Adrenal gland (tissue), 12 donors: Measurements from ENCODE around the gene TRMT61A. TPM values are rescaled to one million over a fixed set of nuclear protein-coding genes. Genes with fewer than 3 reads are reported as not detected.

ENCODE experiments used
- DNase-seq, 7 donors: peaks; one replicate each; pipeline ENCODE4 v3.0.0-alpha.2; 2019 to 2020
- H3K27ac ChIP-seq, 5 donors: fragments of 200-600 bp; sonication (generic) in 4 of 5; 1 replicate in 3 of 5; 2 replicates in 2 of 5; pipeline versions ENCODE4 v1.5.1 to v1.8.0; 2016 to 2020; ENCODE audit warnings: mild to moderate bottlenecking in 1 of 5
- H3K27me3 ChIP-seq: fragments of 200-600 bp; 2 replicates; pipeline ENCODE4 v1.8.0; 2021
- H3K36me3 ChIP-seq, 2 donors: fragments of 200-600 bp; replicated peaks in 1 of 2; 1 replicate in 1 of 2; 2 replicates in 1 of 2; pipeline versions ENCODE4 v1.5.1 to v1.8.0; 2018 to 2022
- H3K4me1 ChIP-seq, 2 donors: fragments of 200-600 bp; replicated peaks in 1 of 2; 1 replicate in 1 of 2; 2 replicates in 1 of 2; pipeline versions ENCODE4 v1.5.1 to v1.8.0; 2018 to 2021
- H3K4me3 ChIP-seq, 4 donors: fragments of 200-600 bp; sonication (generic) in 3 of 4; one replicate each; pipeline ENCODE4 v1.5.1; 2016 to 2018
- H3K9me3 ChIP-seq, 3 donors: fragments of 200-600 bp; sonication (generic) in 1 of 3; replicated peaks in 1 of 3; 1 replicate in 2 of 3; 2 replicates in 1 of 3; pipeline versions ENCODE4 v1.5.1 to v1.8.0; 2016 to 2021
- CTCF ChIP-seq, 6 experiments: fragments of 450-650 bp in 4 of 6; fragments of 200-600 bp in 2 of 6; sonication (generic) in 1 of 6; IDR thresholded peaks; 1 replicate in 5 of 6; 2 replicates in 1 of 6; pipeline versions ENCODE4 v1.5.1 to v1.8.0; 2016 to 2021; ENCODE audit warnings: antibody characterized with exemption in 6 of 6, mild to moderate bottlenecking in 2 of 6, moderate library complexity in 1 of 6
- POLR2A ChIP-seq, 2 donors: fragments of 450-650 bp; IDR thresholded peaks; one replicate each; pipeline ENCODE4 v1.6.1; 2017; ENCODE audit warnings: antibody characterized with exemption in 2 of 2, mild to moderate bottlenecking in 2 of 2, moderate library complexity in 1 of 2
- WGBS, 4 donors: extraction: QIAGEN DNeasy Blood & Tissue Kit in 2 of 4; methylation state at CpG; one replicate each; pipeline versions ENCODE4 v1.1.5 to v1.1.7; 2013 to 2017; 5-methylcytosine and 5-hydroxymethylcytosine counted together
- intact Hi-C, 2 donors: fragments of 100-400 bp; cut with DNase I; formaldehyde crosslinking; loops; one replicate each; pipeline versions ENCODE4 v1.14.1 to v1.15.0; 2022 to 2023
- polyA plus RNA-seq, 3 donors: library from polyadenylated mRNA; stranded (reverse); fragments of 200-250 nt in 2 of 3; fragments of 350-450 nt in 1 of 3; fragmentation: Illumina TruSeq in 1 of 3; extraction: RNeasy Lipid Tissue Mini Kit (QIAGEN cat#74804) in 1 of 3; gene quantifications; one replicate each; pipeline ENCODE4 v1.2.3, GENCODE V29; 2013 to 2014
- total RNA-seq, 9 donors: library from RNA; depleted of rRNA in 4 of 9; stranded (reverse); fragments of >200 nt in 4 of 9; fragments of 120-200 nt in 1 of 9; fragmentation: NEBNext Ultra II Directional in 1 of 9; extraction: Animal tissue kit (Norgen Biotek cat#: 25700) in 1 of 9; gene quantifications; one replicate each; pipeline versions ENCODE4 v1.1.0 to v1.2.4, GENCODE V29; 2013 to 2023
- donor health status: healthy with polysubstance abuse.
- donor health status: Bipolar disorder and iron deficiency.
- donor health status: DM: yes; HTN: yes; CAD: no.
- donor health status: DM: no; HTN: no; CAD: no.
- donor health status: DM: no; HTN: no; CAD: no.
- donor health status: DM: yes; HTN: yes; CAD: no.

The TRMT61A gene
- total and polyA plus RNA-seq, 12 donors = 2.5 to 26.0 (median 13.5) TPM

DNA sequence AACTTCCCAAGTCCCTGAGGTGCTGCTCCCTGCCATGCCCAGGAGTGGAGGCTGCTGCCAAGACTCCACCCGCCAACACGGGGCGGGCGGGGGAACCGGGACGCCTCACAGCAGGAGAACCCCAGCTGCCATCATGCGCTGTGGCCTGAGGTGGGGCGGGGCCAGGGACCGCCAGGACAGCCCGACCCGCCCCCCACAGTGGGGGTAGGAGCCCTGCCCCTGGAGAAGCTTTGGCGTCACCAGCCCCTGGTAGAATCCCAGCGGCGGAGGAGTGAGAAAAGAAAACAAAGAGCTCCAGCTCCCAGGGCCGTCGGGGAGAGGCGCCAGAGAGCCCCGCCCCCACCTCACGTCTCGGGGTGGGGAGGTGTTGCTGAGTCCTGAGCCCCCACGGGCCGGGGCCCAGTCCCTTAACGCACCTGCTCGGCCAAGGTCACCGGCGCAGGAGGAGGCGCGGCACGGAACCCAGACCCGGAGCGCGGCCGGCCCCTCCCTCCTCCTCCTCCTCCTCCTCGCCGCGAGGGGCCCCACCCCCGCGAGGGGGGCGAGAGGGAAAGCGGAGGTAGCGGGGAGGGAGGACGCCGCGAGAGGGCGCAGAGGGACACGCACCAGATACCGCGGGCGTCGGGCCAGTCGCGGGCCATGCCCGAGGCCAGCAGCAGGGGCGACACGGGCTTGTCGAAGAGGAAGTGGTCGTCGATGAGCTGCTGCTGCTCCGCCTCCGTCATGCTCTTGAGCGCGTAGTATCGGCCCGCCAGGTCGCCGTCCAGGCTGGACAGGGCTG is 8.1 kb upstream of the TRMT61A start:
- Histone ChIP-seq H3K36me3 (no peaks in the 10 kb centered on the region), H3K4me1 (peaks cover 24 to 47% of the 10 kb centered on the region in 2 donors), H3K4me3 (peak overlapping the region in 3 of 4 donors; percentile 4 to 61 (median 56)), H3K9me3 (no peaks in the 10 kb centered on the region), H3K27ac (peak overlapping the region; percentile 65 to 89 (median 81)), H3K27me3 (no peaks in the 10 kb centered on the region)
- DNase-seq = peak; percentile 85 to 94 (median 90)
- intact Hi-C loops = no loop called here
- TF ChIP-seq CTCF (IDR thresholded peaks at IDR 0.05) (peak; percentile 37 to 67 (median 56)), POLR2A (IDR thresholded peaks at IDR 0.05) (peak; percentile 33 to 73)
- 0 to 2% (median 1%) methylated on average over 2 to 63 of the region's 66 CpGs for WGBS, 4 donors

DNA sequence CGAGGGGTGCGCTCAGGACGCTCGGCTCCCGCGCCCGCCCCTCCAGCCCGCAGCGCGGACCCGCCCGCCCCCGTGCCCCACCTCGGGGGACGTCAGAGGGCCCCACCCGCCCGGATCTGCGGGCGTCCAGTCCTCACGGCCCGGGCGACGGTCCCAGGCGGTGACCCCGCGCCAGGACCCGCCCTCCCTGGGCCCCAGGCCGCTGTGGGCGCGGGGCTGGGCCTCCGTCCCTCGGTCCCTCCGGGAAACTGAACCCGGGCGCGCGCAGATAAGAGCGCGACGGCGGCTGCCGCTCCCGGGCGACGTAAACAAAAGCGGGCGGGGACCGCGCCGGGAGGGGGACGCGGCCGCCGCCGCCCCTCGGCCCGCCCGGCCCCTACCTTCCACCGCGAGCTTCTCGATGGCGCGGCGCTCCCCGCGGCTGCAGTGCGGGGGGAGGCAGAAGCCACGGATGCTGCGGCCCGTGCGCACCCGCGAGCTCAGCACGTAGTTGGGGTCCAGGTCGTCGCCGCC is 7.5 kb upstream of the TRMT61A start:
- Histone ChIP-seq H3K36me3 (no peaks in the 10 kb centered on the region), H3K4me3 (peak overlapping the region in 2 of 4 donors; percentile 56 to 61), H3K9me3 (no peaks in the 10 kb centered on the region), H3K27me3 (no peaks in the 10 kb centered on the region), H3K27ac (peak overlapping the region in 4 of 5 donors; percentile 81 to 89 (median 82)), H3K4me1 (peaks cover 30 to 52% of the 10 kb centered on the region in 2 donors)
- intact Hi-C loops = no loop called here
- DNase-seq = peak in 1 of 7 donors; percentile 71
- TF ChIP-seq CTCF (IDR thresholded peaks at IDR 0.05) = no peak
- TF ChIP-seq POLR2A (IDR thresholded peaks at IDR 0.05) = no peak
- WGBS, 4 donors = 0 to 1% (median 0%) methylated on average over 5 to 77 of the region's 77 CpGs; no CpG with 5 or more reads in 1 of the 4 donors

DNA sequence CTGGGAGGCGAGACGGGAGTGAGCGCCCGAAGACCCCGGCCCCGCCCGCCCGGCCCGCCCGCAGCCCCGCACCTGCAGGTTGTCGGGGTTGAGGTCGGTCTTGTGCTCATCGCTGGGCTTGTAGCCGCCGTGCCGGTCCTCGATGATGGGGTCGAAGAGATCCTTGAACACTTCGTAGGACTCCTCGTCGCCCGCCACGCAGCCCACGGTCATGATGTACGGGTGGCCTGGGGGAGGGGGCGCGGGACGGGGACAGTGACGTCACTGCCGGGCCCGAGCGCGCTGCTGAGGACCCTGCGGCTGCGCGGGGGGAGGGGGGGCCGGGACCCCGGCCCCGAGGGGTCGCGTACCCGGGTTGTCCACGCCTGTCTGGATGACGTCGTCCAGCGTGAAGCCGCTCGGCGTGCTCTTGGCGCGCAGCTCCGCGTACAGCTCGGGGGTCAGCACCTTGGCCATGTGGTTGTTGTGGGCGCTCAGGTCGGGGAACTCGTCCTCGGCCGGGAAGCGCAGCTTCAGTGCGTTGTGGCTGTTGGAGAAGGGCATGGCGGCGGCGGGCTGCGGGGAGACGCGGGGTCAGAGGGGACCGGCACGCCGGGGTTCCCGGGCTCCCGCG is 6.9 kb upstream of the TRMT61A start:
- WGBS, 4 donors = 0 to 1% (median 0%) methylated on average over 2 to 74 of the region's 74 CpGs; no CpG with 5 or more reads in 1 of the 4 donors
- no peaks in the 10 kb centered on the region for H3K36me3 ChIP-seq
- intact Hi-C loops = no loop called here
- TF ChIP-seq POLR2A (IDR thresholded peaks at IDR 0.05) (no peak), CTCF (IDR thresholded peaks at IDR 0.05) (no peak)
- peak overlapping the region in 4 of 5 donors; percentile 81 to 89 (median 82) for H3K27ac ChIP-seq
- H3K4me1 ChIP-seq = peaks cover 30 to 57% of the 10 kb centered on the region in 2 donors
- peak in 2 of 7 donors; percentile 47 to 64 for DNase-seq
- no peaks in the 10 kb centered on the region for H3K27me3 ChIP-seq
- H3K4me3 ChIP-seq = peak overlapping the region in 2 of 4 donors; percentile 56 to 61
- H3K9me3 ChIP-seq = no peaks in the 10 kb centered on the region
